Mammary epithelial cell (primary cell): ENCODE results near the gene WNT10A.

ENCODE experiments used
- CTCF ChIP-seq, 2 donors: IDR thresholded peaks in 1 of 2; conservative IDR thresholded peaks in 1 of 2; 2 replicates each; pipeline ENCODE4 v1.5.1; 2011 to 2012; ENCODE audit warnings: inconsistent platforms in 2 of 2, low read length in 2 of 2, mild to moderate bottlenecking in 2 of 2, control low read depth in 1 of 2, low read depth in 1 of 2; ENCODE audit not compliant: insufficient read depth in 1 of 2; ENCODE audit errors: extremely low read depth in 1 of 2
- EZH2 ChIP-seq: IDR thresholded peaks from 2 replicates; pipeline ENCODE4 v1.6.1; 2012; ENCODE audit warnings: low read length, inconsistent platforms, borderline replicate concordance

DNA sequence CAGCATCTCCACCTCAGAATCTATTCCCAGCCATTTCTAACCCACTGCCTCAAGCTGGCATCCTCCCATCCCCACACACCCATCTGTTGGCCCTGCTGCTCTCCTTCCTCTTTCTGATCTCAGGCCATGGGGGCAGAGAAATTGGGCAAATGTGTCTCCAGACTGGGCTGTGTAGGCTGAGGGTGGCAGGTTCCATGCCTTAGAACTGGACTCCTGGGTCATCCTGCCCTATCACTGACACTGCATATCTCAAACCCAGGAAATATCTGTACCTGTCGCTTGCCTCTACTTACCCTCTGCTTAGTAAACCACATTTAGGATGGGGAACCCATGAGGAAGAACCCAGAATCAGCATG is 1.8 kb downstream of the WNT10A start:
- no peak for TF ChIP-seq EZH2
- TF ChIP-seq CTCF (conservative IDR thresholded peaks at IDR 0.05 in 1 of 2, IDR thresholded peaks at IDR 0.05 in 1 of 2; ENCODE audit: extremely low read depth in 1 of 2, insufficient read depth in 1 of 2, low read depth in 1 of 2, low read length in 2 of 2), result no peak
